ENCODE results near the gene GIMAP4.

GIMAP4 gene

DNA sequence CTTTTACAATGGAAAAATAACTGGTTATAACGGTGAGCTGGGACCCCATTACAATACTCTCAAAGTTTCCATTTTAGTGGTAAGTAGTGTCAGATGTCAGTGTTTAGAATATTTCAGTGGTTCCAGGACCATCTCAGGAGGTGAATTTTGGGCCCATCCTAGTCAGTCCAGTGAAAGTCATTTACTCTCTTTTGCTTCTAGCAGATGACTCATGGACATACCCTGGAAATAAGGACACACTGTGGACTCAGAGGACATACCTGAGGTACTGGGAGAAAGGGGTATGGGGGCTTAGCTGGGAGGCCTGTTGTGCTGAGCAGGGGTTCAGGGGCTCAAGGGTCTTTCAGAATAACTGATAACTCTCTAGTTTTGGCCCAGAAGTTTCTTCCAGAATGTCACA is 618 bp upstream of the GIMAP4 start:
- TF ChIP-seq FOXP2 (optimal IDR thresholded peaks at IDR 0.05; ENCODE audit: borderline replicate concordance, extremely low read depth, extremely low read length, insufficient read depth), result no peak
- TF ChIP-seq SIN3A (IDR thresholded peaks at IDR 0.05; ENCODE audit: borderline replicate concordance, insufficient read depth, low read length), result no peak
- TF ChIP-seq, protein P1, sequence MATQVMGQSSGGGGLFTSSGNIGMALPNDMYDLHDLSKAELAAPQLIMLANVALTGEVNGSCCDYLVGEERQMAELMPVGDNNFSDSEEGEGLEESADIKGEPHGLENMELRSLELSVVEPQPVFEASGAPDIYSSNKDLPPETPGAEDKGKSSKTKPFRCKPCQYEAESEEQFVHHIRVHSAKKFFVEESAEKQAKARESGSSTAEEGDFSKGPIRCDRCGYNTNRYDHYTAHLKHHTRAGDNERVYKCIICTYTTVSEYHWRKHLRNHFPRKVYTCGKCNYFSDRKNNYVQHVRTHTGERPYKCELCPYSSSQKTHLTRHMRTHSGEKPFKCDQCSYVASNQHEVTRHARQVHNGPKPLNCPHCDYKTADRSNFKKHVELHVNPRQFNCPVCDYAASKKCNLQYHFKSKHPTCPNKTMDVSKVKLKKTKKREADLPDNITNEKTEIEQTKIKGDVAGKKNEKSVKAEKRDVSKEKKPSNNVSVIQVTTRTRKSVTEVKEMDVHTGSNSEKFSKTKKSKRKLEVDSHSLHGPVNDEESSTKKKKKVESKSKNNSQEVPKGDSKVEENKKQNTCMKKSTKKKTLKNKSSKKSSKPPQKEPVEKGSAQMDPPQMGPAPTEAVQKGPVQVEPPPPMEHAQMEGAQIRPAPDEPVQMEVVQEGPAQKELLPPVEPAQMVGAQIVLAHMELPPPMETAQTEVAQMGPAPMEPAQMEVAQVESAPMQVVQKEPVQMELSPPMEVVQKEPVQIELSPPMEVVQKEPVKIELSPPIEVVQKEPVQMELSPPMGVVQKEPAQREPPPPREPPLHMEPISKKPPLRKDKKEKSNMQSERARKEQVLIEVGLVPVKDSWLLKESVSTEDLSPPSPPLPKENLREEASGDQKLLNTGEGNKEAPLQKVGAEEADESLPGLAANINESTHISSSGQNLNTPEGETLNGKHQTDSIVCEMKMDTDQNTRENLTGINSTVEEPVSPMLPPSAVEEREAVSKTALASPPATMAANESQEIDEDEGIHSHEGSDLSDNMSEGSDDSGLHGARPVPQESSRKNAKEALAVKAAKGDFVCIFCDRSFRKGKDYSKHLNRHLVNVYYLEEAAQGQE (IDR thresholded peaks at IDR 0.05; ENCODE audit: insufficient read depth in 1 of 2, low read depth in 2 of 2, low read length in 2 of 2), result no peak
- TF ChIP-seq TAF1 (IDR thresholded peaks at IDR 0.05; ENCODE audit: borderline replicate concordance, insufficient read depth, low read length), result no peak
- no peak for TF ChIP-seq POLR2AphosphoS5 (IDR thresholded peaks at IDR 0.05; ENCODE audit: low read depth, low read length)

DNA sequence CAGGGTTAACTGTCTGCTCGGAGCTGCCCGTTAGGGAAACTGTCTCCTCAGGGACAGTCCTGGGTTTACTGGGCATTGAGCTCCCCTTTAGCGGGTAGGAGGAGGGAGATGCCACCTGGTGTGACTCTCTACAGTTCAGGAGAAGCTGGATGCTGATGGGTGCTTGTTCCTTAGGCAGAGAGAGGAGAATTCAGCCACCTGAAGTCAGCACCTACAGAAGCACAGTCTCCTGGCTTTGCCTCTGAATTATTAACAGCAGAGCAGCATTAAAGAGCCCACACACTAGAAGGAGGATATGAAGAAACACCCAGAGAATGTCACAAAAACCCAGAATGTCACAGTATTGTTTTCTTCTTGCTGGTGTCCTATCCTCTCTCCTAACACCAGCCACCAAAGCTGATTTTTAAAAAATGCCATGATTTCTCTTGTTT is 696 bp downstream of the GIMAP4 start:
- TF ChIP-seq TAF1 (IDR thresholded peaks at IDR 0.05; ENCODE audit: borderline replicate concordance, insufficient read depth, low read length), result no peak

DNA sequence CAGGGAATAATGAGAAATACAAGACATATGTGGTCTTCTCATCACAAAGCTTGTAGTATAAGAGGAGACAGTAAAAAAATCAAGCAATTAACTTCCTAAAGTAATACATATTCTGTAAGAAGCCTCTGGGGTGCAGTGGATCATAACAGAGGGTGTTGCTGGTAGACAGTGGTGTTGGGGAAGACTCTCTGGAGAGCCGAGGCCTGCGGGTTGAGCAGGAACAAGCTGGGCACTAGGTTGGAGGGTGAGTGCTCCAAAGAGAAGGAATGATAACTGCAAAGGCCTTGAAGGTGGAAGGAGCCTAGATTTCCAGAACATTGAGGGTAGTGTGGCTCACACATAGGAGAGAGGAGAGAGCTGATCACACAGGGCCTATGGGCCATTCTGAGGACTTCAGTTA is 1.5 kb downstream of the GIMAP4 start:
- TF ChIP-seq SIN3A (IDR thresholded peaks at IDR 0.05; ENCODE audit: borderline replicate concordance, insufficient read depth, low read length) (no peak), TAF1 (IDR thresholded peaks at IDR 0.05; ENCODE audit: borderline replicate concordance, insufficient read depth, low read length) (no peak), POLR2AphosphoS5 (IDR thresholded peaks at IDR 0.05; ENCODE audit: low read depth, low read length) (no peak), FOXP2 (optimal IDR thresholded peaks at IDR 0.05; ENCODE audit: borderline replicate concordance, extremely low read depth, extremely low read length, insufficient read depth) (no peak)
- TF ChIP-seq, protein P1 (IDR thresholded peaks at IDR 0.05; ENCODE audit: insufficient read depth in 1 of 2, low read depth in 2 of 2, low read length in 2 of 2), result no peak

DNA sequence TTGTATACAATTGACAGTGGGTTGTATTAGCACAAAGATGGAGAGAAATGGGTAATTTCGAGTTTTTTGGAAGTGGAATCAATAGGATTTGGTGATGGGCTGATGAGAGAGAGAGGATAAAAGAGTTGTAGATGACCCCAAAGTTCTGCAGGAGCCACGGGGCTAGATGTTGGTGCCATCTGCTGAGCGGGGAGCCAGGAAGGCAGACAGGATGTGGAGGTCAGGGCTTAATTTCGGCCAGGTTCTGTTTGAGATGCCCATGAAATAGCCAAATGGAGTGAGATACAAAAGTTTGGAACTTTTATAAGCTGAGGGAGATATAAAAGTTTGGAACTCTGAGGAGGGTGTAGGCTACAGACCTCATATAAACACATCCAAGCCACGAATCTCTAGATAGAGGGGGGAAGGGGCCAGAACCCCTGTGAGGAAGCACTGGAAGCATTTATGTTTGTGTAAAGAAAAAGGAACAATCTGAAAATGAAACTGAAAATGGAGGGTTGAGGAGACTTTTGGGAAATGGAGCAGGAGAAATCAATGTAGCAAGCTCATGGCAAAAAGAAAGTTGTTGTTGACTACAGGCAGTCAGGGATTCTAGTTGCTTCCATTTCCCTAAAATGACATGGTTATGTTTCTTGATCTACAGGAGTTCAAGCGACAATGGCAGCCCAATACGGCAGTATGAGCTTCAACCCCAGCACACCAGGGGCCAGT is 2.2 kb downstream of the GIMAP4 start:
- TF ChIP-seq SIN3A (IDR thresholded peaks at IDR 0.05; ENCODE audit: borderline replicate concordance, insufficient read depth, low read length) (no peak), TAF1 (IDR thresholded peaks at IDR 0.05; ENCODE audit: borderline replicate concordance, insufficient read depth, low read length) (no peak), FOXP2 (optimal IDR thresholded peaks at IDR 0.05; ENCODE audit: borderline replicate concordance, extremely low read depth, extremely low read length, insufficient read depth) (no peak), POLR2AphosphoS5 (IDR thresholded peaks at IDR 0.05; ENCODE audit: low read depth, low read length) (no peak)
- TF ChIP-seq, protein P1 (IDR thresholded peaks at IDR 0.05; ENCODE audit: insufficient read depth in 1 of 2, low read depth in 2 of 2, low read length in 2 of 2), result no peak

DNA sequence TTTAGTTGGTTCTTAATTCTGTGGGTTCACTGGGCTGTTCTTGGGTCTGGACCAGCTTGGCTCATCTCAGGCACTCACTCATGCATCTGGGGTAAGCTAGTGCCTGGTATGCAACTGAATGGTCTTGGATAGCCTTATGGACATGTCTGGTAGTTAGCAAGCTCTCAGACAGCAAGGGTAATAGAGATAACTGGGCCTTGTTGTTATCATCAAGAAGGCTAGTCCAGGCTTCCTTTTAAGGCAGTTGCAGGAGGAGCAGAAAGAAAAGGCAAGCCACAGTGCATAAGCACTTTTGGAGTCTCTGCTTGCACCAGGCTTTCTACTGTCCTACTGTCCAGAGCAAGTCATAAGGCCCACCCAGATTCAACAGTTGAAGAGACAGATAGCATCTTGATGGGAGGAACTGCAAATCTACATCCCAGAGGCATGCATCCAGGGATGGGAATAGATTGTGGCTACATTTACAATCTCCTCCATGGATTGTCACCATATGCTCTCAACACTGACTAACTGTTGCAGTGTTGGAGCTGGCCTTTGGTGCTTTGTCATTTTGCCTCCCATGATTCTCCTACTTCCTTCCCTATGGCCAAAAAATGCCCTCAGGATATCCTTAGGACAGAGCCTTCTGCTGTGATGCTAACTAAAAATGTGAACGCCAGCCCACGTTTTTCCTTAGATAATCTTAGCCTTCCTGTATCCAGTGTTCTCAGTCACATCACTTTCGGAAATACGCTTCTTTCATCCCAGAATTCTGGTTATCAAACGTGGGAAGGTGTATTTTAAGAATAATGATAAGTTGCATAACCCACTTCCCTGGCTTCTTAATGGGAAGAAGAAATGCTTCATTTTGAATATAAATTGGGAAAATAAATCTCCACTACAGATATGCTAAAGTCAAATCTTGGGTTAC is 3.6 kb downstream of the GIMAP4 start:
- TF ChIP-seq POLR2AphosphoS5 (IDR thresholded peaks at IDR 0.05; ENCODE audit: low read depth, low read length), result no peak
- TF ChIP-seq SIN3A (IDR thresholded peaks at IDR 0.05; ENCODE audit: borderline replicate concordance, insufficient read depth, low read length), result no peak
- no peak for TF ChIP-seq FOXP2 (optimal IDR thresholded peaks at IDR 0.05; ENCODE audit: borderline replicate concordance, extremely low read depth, extremely low read length, insufficient read depth)
- TF ChIP-seq TAF1 (IDR thresholded peaks at IDR 0.05; ENCODE audit: borderline replicate concordance, insufficient read depth, low read length), result no peak
- TF ChIP-seq, protein P1 (IDR thresholded peaks at IDR 0.05; ENCODE audit: insufficient read depth in 1 of 2, low read depth in 2 of 2, low read length in 2 of 2), result no peak
